Suprapubic skin (tissue), 4 donors: Measurements from ENCODE around the gene SMIM36. TPM values are rescaled to one million over a fixed set of nuclear protein-coding genes. Genes with fewer than 3 reads are reported as not detected.
"Not testable (repeated sequence)": the region's sequence is repeated elsewhere in the genome, so short reads cannot be mapped to it uniquely, and the experiment has no call there.

Source experiments
- DNase-seq, 2 donors: peaks; one replicate each; pipeline ENCODE4 v3.0.0-alpha.2; 2019; ENCODE audit warnings: low spot score in 2 of 2
- H3K27ac ChIP-seq: fragments of 200-600 bp; sonication (generic); one replicate; pipeline ENCODE4 v1.5.1; 2019
- H3K27me3 ChIP-seq: fragments of 200-600 bp; sonication (generic); one replicate; pipeline ENCODE4 v1.5.1; 2019
- H3K36me3 ChIP-seq: fragments of 200-600 bp; sonication (generic); one replicate; pipeline ENCODE4 v1.5.1; 2019
- H3K4me1 ChIP-seq: fragments of 200-600 bp; sonication (generic); one replicate; pipeline ENCODE4 v1.5.1; 2019
- H3K4me3 ChIP-seq: fragments of 200-600 bp; sonication (generic); one replicate; pipeline ENCODE4 v1.5.1; 2019; ENCODE audit warnings: mild to moderate bottlenecking
- H3K9me3 ChIP-seq: fragments of 200-600 bp; sonication (generic); one replicate; pipeline ENCODE4 v1.5.1; 2019
- EP300 ChIP-seq: sonication (generic); formaldehyde crosslinking; IDR thresholded peaks from one replicate; pipeline ENCODE4 v1.6.1; 2017; ENCODE audit warnings: antibody characterized with exemption
- POLR2A ChIP-seq, 2 donors: fragments of 450-650 bp; IDR thresholded peaks; one replicate each; pipeline ENCODE4 v1.6.1; 2017; ENCODE audit warnings: antibody characterized with exemption in 2 of 2, mild to moderate bottlenecking in 2 of 2, moderate library complexity in 2 of 2
- POLR2AphosphoS5 ChIP-seq, 3 donors: sonication (generic); formaldehyde crosslinking; IDR thresholded peaks; one replicate each; pipeline ENCODE4 v1.6.1; 2017; ENCODE audit warnings: antibody characterized with exemption in 3 of 3
- WGBS: methylation state at CpG from one replicate; pipeline ENCODE4 v1.1.5; 2018; 5-methylcytosine and 5-hydroxymethylcytosine counted together
- total RNA-seq, 4 donors: library from RNA; depleted of rRNA; stranded (reverse); fragments of >200 nt; gene quantifications; one replicate each; pipeline ENCODE4 v1.1.0, GENCODE V29; 2016
- TF ChIP-seq, protein P1 (sequence below), 2 donors: fragments of 200-600 bp in 1 of 2; fragments of 450-650 bp in 1 of 2; sonication (generic) in 1 of 2; IDR thresholded peaks; one replicate each; pipeline ENCODE4 v1.5.1; 2016 to 2019; ENCODE audit warnings: antibody characterized with exemption in 2 of 2, mild to moderate bottlenecking in 1 of 2, moderate library complexity in 1 of 2

The SMIM36 gene
- total RNA-seq, 4 donors from 2014 or later: not detected

DNA sequence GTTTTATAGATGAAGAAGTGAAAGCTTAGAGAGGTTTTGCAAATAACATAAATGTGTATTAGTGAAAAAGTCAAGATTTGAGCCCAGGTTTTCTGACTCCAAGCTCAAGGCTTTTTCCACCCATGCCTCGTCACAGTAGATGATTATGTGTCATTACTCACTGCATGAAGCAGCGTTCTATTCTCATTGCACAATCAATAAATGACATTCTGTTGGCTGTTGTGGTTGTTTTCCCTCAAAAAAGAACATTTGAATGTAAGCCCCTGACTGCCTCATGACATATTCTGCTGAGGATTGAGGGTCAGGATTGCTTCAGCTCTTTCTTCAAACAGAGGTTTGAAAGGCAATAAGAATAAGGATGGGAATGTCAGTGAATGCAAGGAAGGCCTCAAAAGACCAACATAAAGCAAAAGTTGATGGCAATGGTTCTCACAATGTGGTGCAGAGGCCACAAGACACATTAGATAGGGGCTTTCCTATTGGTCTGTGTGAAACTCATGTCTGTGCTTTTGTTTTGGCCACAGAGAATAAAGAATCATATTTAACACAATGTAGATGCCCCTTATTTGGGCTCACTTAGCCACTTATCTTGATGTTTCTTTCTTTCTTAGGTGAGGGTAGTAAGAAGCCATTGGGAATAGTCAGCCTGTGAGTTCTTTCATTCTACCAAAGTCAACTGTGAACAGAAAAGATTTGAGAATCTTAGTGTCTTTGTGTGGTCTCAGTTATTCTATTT lies 84.2 kb downstream of the SMIM36 start:
- DNase-seq: no peak
- H3K27ac ChIP-seq: peak overlapping the region; percentile 50
- WGBS: 42% methylated on average over 2 of the region's 2 CpGs
- H3K27me3 ChIP-seq: peaks cover 5% of the 10 kb centered on the region
- H3K4me1 ChIP-seq: peaks cover 5% of the 10 kb centered on the region
- H3K9me3 ChIP-seq: no peaks in the 10 kb centered on the region
- no peaks in the 10 kb centered on the region for H3K36me3 ChIP-seq
- H3K4me3 ChIP-seq: no peak overlapping the region
- TF ChIP-seq POLR2AphosphoS5 (IDR thresholded peaks at IDR 0.05): peak in 1 of 3 donors; percentile 41
- no peak for TF ChIP-seq POLR2A (IDR thresholded peaks at IDR 0.05)
- TF ChIP-seq, protein P1, sequence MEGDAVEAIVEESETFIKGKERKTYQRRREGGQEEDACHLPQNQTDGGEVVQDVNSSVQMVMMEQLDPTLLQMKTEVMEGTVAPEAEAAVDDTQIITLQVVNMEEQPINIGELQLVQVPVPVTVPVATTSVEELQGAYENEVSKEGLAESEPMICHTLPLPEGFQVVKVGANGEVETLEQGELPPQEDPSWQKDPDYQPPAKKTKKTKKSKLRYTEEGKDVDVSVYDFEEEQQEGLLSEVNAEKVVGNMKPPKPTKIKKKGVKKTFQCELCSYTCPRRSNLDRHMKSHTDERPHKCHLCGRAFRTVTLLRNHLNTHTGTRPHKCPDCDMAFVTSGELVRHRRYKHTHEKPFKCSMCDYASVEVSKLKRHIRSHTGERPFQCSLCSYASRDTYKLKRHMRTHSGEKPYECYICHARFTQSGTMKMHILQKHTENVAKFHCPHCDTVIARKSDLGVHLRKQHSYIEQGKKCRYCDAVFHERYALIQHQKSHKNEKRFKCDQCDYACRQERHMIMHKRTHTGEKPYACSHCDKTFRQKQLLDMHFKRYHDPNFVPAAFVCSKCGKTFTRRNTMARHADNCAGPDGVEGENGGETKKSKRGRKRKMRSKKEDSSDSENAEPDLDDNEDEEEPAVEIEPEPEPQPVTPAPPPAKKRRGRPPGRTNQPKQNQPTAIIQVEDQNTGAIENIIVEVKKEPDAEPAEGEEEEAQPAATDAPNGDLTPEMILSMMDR (IDR thresholded peaks at IDR 0.05): no peak
- no peak for TF ChIP-seq EP300

DNA sequence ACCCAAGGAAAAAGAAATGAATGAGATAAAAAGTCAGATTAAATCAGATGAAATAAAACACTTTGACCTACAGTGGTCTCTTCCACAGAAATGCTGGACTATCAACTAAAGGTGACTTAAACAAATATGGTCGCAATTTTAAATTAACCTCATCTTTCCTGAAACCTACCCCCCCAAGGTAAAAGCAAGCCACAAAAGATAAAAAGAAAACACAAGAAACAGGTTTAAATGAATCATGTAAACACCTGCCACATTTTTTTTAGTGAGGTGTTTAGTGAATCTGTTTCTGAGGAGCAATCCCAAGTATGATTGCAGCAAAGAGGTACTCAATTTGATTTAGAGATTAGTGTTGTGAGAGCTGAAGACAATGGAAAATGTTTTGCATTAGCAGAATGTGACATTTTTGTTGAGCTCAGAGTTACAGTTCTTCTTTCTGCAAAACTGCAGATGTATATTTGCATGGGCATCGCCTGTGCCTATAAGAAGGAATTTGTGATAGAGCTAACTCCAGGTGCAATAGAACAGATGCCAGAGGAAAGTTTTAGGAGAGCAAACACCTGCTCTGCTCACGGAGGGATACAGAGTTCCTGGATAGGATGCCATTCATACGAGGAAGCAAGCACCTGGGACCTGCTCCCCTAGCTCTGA lies 86.2 kb downstream of the SMIM36 start:
- Histone ChIP-seq H3K4me3 (no peak overlapping the region), H3K27ac (no peak overlapping the region), H3K4me1 (peaks cover 19% of the 10 kb centered on the region), H3K9me3 (no peaks in the 10 kb centered on the region), H3K36me3 (no peaks in the 10 kb centered on the region), H3K27me3 (peaks cover 5% of the 10 kb centered on the region)
- DNase-seq: no peak
- TF ChIP-seq POLR2AphosphoS5 (IDR thresholded peaks at IDR 0.05): no peak
- no peak for TF ChIP-seq EP300
- TF ChIP-seq, protein P1 (IDR thresholded peaks at IDR 0.05): no peak
- no peak for TF ChIP-seq POLR2A (IDR thresholded peaks at IDR 0.05)
- WGBS: 62% methylated on average over 4 of the region's 4 CpGs

DNA sequence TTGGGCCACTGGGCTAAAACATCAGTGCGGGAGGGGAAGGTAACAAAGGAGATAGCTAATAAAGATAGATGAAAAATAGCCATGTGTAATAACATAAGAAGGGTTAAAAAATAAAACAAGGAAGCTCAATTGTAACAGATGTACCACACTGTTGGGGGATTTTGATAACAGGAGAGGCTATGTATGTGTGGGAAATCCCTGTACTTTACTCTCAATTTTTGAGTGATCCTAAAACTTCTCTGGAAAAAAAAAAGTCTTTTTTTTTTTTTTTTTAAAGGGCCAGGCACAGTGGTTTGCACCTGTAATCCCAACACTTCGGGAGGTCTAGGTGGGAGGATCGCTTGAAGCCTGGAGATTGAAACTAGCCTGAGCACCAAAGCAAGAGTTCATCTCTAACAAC lies 87.7 kb downstream of the SMIM36 start:
- Histone ChIP-seq H3K27ac (no peak overlapping the region), H3K27me3 (peaks cover 5% of the 10 kb centered on the region), H3K9me3 (no peaks in the 10 kb centered on the region), H3K4me1 (peaks cover 22% of the 10 kb centered on the region), H3K4me3 (no peak overlapping the region), H3K36me3 (no peaks in the 10 kb centered on the region)
- TF ChIP-seq EP300 (no peak), POLR2AphosphoS5 (IDR thresholded peaks at IDR 0.05) (no peak), POLR2A (IDR thresholded peaks at IDR 0.05) (no peak)
- TF ChIP-seq, protein P1 (IDR thresholded peaks at IDR 0.05): no peak
- DNase-seq: no peak
- WGBS: 80% methylated on average over 3 of the region's 3 CpGs

DNA sequence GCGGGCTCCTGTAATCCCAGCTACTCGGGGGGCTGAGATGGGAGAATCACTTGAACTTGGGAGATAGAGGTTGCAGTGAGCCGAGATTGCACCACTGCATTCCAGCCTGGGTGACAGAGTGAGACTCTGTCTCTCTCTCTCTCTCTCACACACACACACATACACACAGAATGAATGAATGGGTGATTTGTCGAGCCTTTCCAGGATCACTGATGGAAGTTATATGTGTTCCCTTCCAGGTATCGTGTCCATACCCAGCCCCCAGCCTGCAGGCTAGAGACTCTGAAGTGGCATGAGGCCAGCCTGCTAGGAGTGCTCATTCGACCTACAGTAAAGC lies 88.5 kb downstream of the SMIM36 start:
- DNase-seq, H3K9me3 ChIP-seq, H3K4me3 ChIP-seq, H3K27me3 ChIP-seq, H3K36me3 ChIP-seq, H3K27ac ChIP-seq: not testable (repeated sequence)
- peaks cover 22% of the 10 kb centered on the region for H3K4me1 ChIP-seq
- 71% methylated on average over 6 of the region's 6 CpGs for whole genome bisulfite sequencing

DNA sequence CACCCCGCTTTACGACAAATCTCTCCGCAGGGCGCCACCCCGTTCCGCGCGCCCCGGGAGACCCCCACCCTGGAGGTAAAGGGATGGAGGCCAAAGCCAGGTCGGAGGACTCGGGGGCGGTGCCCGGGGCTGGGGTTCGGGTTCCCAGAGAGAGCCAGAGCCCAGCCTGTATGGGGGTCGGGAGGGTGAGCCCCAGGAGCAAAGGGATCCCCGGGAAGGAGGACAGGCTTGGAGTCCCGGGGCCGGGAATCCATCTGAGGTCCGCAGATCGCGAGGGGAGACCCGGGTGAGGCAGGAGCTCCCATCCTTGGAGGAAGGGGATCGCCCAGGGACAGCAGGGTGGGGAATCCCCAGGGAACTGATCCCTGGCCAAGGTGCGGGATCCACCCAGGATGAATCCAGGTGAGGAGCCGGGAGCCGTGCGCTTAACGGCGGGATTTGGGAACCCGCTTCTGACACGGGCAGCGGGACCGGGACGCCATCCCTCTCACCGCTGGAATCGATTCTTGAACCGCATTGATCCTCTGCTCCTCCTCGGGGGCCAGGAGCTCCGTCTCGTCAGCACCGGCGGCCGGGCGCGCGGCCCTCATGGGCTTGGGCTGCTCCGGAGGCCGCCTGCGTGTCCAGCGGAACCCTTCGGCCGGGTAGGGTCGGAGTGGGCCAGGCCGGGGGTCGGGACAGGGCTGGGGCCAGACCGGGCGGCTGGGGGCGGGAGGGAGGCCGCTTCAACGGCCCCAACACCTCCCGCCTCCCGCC lies 89.9 kb downstream of the SMIM36 start, which contains the start of gene MMD:
MMD (minus strand) TSS at position 657 of the 756 bp plus-strand sequence; CDS start at position 517, 140 bp downstream.
- H3K27me3 ChIP-seq: peaks cover 5% of the 10 kb centered on the region
- TF ChIP-seq POLR2AphosphoS5 (IDR thresholded peaks at IDR 0.05) (no peak), POLR2A (IDR thresholded peaks at IDR 0.05) (no peak), EP300 (no peak)
- TF ChIP-seq, protein P1 (IDR thresholded peaks at IDR 0.05): no peak
- H3K27ac ChIP-seq: peak within 1 kb of the TSS; percentile 80
- peak in 1 of 2 donors; percentile 71 for DNase-seq
- H3K9me3 ChIP-seq: no peaks in the 10 kb centered on the region
- WGBS: under 1% methylated on average over 33 of the region's 62 CpGs
- no peaks in the 10 kb centered on the region for H3K36me3 ChIP-seq
- peaks cover 22% of the 10 kb centered on the region for H3K4me1 ChIP-seq
- H3K4me3 ChIP-seq: peak within 1 kb of the TSS; percentile 98
